Activated CD8-positive, alpha-beta memory T cell treated with anti-CD3 and anti-CD28 coated beads, Interleukin-2, amount 50 U/mL, for 4 hours (primary cell): ENCODE results near the gene ASF1B.

ENCODE experiments used
- DNase-seq: peaks from one replicate; pipeline ENCODE4 v3.0.0-alpha.2; 2020

Gene ASF1B

DNA sequence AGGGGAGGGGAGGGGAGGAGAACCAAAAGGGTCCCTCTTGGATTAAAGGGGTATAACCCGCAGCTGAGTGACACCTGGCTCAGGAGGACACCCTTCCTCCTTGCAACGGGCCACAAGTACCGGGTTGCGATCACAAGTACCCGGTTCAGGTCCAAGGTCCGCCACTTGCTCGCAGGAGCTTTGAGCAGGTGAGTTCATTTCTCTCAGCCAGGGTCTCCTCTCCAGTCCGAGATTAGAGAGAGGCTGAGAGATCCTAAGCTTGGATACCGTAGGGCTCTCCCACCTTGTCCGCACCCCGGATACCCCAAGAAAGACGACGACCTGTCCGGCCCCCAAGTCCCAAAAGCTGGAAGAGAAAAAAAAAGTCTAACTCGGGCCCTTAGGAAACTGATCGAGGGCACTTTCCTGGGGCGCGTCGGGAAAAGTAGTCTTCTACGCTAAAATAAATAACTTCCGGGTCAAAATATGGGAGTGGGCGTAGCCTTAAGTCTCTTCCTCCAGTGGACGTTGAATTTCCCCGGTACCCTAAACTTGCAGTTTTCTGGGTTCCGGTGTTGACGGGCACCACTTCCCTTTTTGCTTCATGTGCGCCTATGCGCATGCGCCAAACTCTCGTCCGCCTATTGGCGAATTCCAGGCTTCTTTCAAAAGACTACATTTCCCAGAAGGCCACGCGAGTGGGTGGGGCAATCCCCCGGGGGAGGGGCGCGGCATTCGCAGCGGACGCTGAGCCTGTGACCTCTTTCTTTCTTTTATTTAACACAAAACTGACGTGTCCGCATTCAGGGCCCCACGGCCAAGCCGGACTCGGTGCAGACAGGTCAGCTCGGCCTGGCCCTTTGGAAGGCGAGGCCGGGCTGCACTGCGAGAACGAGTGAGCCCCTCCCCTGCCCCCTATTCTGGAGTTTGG, 55.2 kb downstream of the ASF1B start:
- peak; percentile 99 for DNase-seq

DNA sequence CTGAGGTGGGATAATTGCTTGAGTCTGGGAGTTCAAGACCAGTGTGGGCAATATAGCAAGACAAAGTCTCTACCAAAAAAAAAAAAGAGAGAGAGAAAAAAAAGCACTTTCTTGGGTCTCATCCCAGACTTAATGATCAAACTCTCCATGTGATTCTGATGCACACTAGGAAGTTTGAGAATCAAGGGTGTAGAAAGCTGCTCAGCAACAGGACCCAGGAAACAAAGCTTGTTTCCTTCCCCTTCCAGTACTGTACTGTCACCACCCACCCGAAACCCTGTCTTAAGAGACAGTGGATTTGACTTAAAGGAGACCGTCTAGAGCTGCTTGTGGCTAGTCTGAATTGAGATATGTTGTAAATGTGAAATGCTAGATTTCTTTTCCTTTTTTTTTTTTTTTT, 58.0 kb downstream of the ASF1B start:
- no peak for DNase-seq

DNA sequence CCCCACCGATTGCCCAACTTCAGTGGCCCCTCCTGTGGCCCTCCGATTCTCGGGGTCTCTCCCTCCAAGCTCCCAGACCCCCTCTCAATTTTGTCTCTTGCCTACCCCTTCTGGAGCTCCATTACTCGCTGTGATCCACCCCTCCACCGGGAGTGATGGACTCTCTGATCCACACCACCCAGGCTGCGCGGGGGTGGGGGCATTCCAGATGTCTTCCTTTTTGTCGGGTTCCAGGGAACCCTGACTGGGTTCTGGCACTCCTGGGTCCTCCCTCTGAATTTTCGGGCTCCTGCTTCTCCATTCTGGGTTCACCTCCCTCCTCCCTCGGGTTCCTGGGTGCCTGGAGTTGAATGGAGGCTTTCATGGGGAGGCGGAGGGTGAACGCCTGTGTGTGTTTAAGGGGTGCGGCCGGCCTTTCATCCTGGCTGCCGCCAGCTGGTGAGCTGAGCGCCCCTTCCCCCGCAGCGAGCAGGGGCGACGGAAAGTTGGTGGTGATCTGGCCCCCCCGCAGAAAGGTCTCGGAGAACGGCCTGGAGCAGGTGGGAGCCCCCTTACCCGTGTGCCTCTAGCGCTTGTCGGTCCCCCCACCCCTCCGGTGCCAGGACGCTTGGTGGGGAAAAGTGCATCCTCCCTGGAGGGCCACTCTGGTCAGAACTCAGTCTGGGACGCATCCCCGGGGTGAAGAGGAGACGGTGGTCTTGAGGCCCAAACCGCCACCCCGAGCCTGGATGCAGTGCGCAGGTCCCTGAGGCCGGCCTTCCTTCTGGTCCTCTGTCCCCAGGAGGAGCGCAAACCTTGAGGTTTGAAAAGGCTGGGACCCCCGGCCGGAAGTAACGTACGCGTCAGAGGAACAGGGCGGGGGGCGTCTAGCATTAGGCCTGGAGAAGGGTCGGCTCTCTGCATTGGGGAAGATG, 62.2 kb downstream of the ASF1B start:
- no peak for DNase-seq

DNA sequence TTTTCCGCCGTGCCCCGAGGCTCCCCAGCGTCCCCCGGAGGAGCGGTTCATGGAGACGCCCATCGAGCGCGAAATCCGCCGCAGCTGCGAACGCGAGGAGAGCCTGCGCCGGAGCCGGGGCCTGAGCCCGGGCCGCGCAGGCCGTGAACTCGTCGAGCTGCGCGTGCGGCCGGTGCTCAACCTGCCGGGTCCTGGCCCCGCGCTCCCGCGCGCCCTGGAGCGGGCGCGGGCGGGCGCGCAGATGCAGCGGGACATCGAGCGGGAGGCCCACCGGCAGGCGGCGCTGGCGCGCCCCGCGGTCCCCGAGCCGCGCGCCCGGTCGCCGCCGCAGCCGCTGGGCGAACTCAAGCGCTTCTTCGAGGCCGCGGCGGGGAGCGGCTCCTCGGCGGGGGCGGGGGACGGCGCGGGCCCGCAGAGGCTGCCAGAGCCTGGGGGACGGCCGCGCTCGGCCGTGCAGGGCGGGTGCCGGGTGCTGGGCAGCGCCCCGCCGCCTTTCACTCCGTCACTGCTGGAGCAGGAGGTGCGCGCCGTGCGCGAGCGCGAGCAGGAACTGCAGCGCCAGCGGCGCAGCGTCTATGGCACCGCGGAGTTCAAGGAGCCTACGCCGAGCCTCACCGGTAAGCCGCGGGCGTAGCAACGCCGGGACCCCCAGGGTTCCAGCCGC, 63.0 kb downstream of the ASF1B start:
- DNase-seq: peak; percentile 76

DNA sequence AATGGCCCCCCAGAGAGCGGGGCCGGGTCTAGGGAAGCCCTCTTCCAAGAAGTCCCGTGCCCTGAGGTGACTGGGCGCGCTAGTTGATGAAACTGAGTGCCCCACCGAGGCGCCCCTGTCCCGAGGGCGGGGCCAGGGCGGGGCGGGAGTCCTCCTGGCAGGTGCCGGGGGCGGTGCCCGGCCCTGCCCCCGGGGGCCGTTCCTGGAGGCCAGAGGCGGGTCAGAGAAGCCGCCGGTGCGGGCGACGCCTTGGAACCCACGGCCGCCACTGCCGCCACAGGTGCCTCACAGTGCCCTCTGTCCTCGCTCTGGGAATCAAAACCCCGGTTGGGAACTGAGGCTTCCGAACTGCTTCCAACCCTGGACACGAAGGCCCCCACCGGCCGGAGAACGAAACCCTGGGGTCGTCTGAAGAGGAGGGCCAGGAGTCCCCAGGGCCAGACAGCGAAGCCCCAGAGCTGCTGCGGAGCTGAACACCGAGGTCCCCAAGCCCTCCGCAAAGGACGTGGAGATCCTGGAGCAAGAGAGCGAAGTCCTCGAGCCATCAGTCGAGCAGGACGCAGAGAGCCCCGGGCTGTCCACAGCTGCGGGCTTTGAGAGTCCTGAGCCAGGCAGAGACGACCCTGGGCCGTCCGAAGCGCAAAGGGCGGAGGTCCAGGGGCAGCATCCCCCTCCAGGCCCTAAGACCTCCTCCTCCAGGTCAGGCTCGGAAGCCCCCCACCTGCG, 63.7 kb downstream of the ASF1B start, which contains the start of gene MISP3:
MISP3 (plus strand) TSS at position 252 of the 726 bp plus-strand sequence. CDS start 524 bp downstream, outside the sequence.
- peak; percentile 40 for DNase-seq

DNA sequence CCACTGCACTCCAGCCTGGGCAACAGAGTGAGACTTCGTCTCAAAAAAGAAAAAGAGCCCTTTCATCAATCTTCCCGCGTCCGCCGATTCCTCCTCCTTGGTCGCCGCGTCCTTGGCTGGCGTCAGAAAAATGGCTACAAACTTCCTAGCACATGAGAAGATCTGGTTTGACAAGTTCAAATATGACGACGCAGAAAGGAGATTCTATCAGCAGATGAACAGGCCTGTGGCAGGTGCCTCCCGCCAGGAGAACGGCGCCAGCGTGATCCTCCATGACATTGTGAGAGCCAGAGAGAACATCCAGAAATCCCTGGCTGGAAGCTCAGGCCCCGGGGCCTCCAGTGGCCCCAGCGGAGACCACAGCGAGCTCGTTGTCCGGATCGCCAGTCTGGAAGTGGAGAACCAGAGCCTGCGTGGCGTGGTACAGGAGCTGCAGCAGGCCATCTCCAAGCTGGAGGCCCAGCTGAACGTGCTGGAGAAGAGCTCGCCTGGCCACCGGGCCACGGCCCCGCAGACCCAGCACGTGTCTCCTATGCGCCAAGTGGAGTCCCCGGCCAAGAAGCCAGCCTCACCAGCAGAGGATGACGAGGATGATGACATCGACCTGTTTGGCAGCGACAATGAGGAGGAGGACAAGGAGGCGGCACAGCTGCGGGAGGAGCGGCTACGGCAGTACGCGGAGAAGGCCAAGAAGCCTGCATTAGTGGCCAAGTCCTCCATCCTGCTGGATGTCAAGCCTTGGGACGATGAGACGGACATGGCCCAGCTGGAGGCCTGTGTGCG, 65.9 kb downstream of the ASF1B start:
- no peak for DNase-seq
